Transverse colon (tissue), 4 donors: ENCODE measurements around the gene GPC6.

Experiments
- CTCF ChIP-seq, 5 experiments: fragments of 200-600 bp in 3 of 5; fragments of 450-650 bp in 2 of 5; sonication (generic) in 3 of 5; IDR thresholded peaks; 1 replicate in 2 of 5; 2 replicates in 3 of 5; pipeline ENCODE4 v1.5.1; 2016 to 2017; ENCODE audit warnings: antibody characterized with exemption in 5 of 5, inconsistent platforms in 3 of 5, mild to moderate bottlenecking in 2 of 5, moderate library complexity in 1 of 5
- EP300 ChIP-seq: sonication (generic); formaldehyde crosslinking; IDR thresholded peaks from one replicate; pipeline ENCODE4 v1.6.1; 2017; ENCODE audit warnings: antibody characterized with exemption, low read depth
- POLR2AphosphoS5 ChIP-seq, 3 donors: sonication (generic); formaldehyde crosslinking; IDR thresholded peaks; one replicate each; pipeline ENCODE4 v1.6.1; 2016; ENCODE audit warnings: antibody characterized with exemption in 3 of 3

- TF ChIP-seq CTCF (IDR thresholded peaks at IDR 0.05) (no peak), EP300 (no peak), POLR2AphosphoS5 (IDR thresholded peaks at IDR 0.05) (no peak)
Observed at GRCh38 chr13:94204163-94204562, 977.6 kb downstream of the GPC6 start.
